ENCODE measurements around the gene PLP1.

DNA sequence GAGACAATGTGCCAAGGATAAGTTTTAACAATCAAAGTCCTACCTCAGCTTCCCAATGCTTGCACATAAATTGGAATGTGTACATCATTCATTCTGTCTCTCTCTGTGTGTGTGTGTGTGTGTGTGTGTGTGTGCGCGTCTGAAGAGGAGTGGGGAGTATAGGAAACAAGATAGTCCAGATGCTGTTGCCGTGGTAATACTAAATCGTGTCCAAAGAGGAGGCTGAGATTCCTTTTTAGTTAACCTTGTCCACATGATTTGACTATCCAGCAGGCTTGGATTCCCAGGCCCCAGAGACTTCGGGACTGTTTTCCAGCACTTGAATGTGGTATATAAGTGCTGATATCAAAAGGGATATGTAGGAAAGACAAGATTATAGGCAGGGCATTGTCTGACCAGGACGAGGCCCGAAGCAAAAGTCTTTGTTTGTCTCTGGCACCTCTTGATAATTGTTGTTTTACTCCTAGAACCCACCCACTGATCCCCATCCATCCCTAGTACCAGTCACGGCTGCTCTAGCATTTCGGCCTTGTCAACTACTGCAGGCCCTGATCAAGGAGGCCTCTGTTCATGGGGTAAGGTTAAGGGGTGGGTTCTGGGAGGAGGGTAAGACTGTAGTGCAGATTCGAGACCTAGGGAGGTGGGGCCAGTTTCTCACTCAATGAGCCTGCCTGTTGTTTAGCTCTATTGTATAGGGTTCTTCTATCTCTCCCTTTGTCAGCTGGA is 3.9 kb downstream of the PLP1 start:
- TF ChIP-seq, protein P1, sequence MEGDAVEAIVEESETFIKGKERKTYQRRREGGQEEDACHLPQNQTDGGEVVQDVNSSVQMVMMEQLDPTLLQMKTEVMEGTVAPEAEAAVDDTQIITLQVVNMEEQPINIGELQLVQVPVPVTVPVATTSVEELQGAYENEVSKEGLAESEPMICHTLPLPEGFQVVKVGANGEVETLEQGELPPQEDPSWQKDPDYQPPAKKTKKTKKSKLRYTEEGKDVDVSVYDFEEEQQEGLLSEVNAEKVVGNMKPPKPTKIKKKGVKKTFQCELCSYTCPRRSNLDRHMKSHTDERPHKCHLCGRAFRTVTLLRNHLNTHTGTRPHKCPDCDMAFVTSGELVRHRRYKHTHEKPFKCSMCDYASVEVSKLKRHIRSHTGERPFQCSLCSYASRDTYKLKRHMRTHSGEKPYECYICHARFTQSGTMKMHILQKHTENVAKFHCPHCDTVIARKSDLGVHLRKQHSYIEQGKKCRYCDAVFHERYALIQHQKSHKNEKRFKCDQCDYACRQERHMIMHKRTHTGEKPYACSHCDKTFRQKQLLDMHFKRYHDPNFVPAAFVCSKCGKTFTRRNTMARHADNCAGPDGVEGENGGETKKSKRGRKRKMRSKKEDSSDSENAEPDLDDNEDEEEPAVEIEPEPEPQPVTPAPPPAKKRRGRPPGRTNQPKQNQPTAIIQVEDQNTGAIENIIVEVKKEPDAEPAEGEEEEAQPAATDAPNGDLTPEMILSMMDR (IDR thresholded peaks at IDR 0.05): no peak
- no peak for TF ChIP-seq USF2 (IDR thresholded peaks at IDR 0.05; ENCODE audit: borderline replicate concordance, low read depth, low read length)
- no peak for TF ChIP-seq MEF2A (IDR thresholded peaks at IDR 0.05; ENCODE audit: borderline replicate concordance, low read depth)
- TF ChIP-seq REST (IDR thresholded peaks at IDR 0.05; ENCODE audit: low read depth, low read length): no peak
